Occipital lobe (tissue), 2 donors: ENCODE results near the gene THAP11. TPM values are rescaled to one million over a fixed set of nuclear protein-coding genes. Genes with fewer than 3 reads are reported as not detected.
"Not testable (repeated sequence)": the region's sequence is repeated elsewhere in the genome, so short reads cannot be mapped to it uniquely, and the experiment has no call there.

Experiments used
- DNase-seq: peaks from one replicate; lab custom pipeline; 2025; lab: John Stamatoyannopoulos, UW
- total RNA-seq: library from RNA; depleted of rRNA; stranded (reverse); fragments of >200 nt; gene quantifications from one replicate; pipeline ENCODE4 v1.2.3, GENCODE V29; 2014

THAP11 gene
- total RNA-seq, 1 donor from 2014 or later, result 25.3 TPM

DNA sequence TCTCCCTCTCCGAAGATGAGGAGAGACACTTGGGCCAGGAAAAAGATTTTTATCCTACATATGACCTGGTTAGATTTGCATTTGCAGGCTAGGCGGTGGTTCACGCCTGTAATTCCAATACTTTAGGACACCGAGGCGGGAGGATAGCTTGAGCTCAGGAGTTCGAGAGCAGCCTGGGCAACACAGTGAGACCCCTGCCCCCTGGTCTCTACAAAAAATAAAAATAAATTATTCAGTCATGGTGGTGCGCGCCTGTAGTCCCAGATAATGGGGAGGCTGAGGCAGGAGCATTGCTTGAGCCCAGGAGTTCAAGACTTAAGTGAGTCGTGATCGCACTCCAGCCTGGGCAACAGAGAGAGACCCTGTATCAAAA is 7.9 kb upstream of the THAP11 start:
- no peak for DNase-seq

DNA sequence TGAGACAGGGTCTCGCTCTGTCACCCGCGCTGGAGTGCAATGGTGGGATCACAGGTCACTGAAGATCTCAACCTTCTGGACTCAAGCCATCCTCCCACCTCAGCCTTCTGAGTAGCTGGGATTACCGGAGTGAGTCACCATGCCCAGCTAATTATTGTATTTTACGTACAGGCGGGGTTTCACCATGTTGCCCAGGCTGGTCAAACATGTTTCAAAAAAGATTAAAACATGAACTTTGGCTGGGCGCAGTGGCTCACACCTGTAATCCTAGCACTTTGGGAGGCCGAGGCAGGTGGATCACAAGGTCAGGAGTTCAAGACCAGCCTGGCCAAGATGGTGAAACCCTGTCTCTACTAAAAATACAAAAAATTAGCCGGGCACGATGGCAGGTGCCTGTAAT is 4.9 kb upstream of the THAP11 start:
- DNase-seq, result not testable (repeated sequence)

DNA sequence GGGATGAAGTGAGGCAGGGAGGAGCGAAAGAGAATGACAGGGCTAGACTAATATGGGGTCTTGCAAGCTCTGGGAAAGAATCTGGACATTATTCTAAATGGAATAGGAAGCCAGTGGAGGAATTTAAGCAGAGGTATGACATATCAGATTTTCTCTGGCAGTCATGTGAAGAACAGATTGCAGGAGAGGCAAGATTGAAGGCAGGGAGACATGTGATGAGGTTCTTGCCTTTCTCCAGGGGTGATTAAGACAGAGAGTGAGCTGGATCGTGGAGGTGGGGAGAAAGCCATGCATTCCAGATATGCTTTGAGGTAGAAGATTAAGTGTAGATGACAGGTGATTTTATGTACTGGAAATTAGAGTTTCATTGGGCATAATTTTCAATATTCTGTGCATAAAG is 4.3 kb upstream of the THAP11 start:
- DNase-seq, result no peak

DNA sequence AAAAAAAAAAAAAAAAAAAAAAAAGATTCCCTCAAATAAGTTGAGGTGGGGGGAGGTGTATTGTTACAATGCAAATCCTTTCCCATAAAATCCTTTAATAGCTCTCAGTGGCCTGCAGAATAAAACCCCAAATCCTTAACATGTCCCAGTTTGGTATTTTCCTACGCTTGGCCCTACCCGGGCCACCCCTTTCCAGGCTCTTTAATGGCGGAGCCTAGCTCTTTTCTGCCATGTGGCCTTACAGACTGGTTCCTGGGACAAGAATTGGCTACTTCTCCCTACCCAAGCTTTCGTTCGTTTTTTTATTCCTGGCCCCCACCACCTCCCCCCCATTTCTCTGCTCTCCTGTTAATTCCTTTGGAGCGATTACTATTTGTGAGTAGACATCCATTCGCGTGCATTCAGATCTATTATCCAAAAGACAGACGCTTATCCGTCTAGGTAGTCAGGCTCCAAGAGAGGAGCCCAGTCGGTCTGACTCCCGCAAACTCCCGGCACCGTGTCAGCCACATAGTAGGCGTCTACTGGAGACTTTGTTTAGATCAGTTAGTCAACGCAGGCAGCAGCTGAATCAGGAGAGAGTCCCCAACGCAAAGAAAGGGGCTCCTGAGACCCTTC is 813 bp upstream of the THAP11 start:
- DNase-seq, result no peak

DNA sequence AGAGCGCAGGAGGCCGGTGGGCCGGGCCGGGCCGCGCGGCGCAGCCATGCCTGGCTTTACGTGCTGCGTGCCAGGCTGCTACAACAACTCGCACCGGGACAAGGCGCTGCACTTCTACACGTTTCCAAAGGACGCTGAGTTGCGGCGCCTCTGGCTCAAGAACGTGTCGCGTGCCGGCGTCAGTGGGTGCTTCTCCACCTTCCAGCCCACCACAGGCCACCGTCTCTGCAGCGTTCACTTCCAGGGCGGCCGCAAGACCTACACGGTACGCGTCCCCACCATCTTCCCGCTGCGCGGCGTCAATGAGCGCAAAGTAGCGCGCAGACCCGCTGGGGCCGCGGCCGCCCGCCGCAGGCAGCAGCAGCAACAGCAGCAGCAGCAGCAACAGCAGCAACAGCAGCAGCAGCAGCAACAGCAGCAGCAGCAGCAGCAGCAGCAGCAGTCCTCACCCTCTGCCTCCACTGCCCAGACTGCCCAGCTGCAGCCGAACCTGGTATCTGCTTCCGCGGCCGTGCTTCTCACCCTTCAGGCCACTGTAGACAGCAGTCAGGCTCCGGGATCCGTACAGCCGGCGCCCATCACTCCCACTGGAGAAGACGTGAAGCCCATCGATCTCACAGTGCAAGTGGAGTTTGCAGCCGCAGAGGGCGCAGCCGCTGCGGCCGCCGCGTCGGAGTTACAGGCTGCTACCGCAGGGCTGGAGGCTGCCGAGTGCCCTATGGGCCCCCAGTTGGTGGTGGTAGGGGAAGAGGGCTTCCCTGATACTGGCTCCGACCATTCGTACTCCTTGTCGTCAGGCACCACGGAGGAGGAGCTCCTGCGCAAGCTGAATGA is 606 bp downstream of the THAP11 start:
- peak; percentile 70 for DNase-seq

DNA sequence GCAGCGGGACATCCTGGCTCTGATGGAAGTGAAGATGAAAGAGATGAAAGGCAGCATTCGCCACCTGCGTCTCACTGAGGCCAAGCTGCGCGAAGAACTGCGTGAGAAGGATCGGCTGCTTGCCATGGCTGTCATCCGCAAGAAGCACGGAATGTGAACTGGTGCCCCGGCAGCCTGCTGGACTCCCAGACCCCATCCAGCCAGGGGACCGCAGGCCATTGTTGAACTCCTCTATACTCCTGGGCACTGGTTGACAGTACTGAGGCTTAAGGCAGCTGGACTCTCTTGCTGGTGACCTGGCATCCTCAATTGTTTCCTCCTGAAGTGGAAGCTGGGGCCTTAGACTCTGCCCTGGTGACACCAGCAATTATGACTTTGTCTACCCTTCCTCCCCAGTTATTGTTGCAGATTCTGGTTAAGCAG is 1.2 kb downstream of the THAP11 start:
- DNase-seq, result no peak

DNA sequence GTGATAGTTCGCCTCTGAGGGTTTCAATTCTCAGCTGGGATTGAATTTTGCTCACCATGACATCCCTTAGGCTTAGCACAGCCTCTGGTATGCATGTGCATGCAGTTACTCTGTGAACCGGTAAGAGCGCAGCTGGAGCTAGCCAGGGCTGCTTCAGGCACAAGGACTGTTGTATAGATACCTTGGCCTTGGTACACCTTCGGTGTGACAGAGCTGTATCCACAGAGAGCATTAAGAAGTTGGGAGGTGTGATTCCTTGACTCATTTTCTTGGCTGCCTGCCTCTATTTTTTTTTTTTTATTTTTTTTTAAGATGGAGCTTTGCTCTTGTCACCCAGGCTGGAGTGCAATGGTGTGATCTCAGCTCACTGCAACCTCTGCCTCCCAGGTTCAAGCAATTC is 2.4 kb downstream of the THAP11 start:
- no peak for DNase-seq

DNA sequence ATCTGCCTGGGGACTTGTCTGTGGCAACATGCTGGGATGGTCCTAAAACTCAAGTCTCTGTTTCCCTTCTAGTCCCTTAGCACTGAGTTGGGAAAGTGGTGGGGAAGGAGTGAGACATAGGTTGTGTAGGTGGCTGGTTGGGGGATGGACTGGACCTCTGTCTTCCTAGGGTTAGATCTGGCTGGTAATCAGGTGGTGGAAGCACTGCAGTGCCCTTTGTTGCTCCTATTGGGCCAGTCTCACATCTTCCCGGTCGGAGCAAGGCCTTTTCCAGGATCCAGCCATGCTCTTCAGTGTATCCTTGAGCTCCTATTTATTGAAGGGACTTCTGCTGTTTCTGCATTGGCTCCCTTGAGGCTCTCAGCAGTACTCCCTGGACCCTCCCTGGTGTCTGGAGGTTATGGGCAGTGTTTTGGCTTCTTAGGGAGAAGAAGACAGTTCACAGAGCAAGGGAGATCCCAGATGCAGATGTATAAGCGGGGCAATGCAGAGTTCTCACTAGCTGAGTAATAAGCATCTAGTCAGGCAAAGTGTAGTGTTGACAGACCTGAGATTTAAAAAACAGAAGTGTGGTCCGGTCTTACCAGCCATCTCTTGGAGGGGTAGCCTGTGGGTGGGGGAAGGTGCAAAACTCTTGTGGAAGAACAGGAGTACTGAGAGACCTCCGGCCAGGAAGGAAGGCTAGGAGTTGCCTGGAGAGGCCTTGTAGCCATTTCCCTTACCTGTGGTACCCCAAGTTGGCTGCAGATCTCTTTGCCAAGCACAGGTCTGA is 3.4 kb downstream of the THAP11 start:
- DNase-seq, result no peak

DNA sequence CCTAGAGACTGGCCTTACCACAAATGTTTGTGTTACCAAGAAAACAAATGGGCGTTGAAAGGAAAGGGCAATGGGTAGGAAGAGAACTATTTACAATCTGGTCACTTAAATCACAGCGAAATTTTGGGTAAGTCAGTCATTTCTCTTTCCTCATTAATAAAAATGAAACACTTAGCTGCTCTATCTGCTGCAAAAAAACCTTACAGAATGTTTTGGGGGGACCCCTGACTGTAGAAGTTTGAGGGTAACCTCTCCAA is 3.9 kb downstream of the THAP11 start:
- DNase-seq, result no peak

DNA sequence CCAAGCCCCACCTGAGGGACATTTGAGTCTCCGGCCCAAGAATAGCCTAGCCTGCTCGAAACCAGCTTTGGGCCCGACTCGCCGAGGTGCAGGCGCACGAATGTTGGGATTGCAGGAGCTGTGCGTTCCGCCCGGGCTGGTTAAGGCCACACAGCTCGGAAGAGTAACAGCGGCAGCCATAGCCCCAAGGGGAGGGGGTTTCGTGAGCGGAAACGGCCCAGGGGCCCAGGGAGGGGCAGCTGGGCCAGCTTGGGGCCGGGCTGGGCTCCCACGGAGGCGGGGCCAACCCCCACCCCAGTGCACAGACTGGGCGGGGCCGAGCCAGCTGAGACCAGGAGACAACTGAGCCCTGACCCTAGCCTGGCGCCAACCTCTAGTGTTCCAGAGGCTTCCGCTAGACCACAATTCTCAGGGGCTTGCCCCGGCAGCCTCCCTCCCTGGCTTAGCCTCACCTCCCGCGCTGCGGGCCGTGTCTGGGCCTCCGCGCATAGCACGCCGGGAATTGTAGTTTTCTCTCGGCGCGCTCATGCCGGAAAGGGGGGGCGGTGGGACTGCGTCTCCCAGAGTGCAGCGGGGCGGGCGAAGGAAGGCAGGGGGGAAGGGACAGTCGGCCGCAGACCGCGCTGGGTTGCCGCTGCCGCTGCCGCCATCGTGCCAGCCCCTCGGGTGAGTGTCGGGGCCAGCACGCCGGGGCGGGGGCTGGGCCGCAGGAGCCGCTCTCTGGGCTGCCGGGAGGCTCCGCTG is 4.4 kb downstream of the THAP11 start, which contains the start of gene NUTF2:
Gene NUTF2 (plus strand): TSS at position 614 of the 744 bp plus-strand sequence. CDS start 18,198 bp downstream, outside the sequence.
- DNase-seq, result peak; percentile 91

DNA sequence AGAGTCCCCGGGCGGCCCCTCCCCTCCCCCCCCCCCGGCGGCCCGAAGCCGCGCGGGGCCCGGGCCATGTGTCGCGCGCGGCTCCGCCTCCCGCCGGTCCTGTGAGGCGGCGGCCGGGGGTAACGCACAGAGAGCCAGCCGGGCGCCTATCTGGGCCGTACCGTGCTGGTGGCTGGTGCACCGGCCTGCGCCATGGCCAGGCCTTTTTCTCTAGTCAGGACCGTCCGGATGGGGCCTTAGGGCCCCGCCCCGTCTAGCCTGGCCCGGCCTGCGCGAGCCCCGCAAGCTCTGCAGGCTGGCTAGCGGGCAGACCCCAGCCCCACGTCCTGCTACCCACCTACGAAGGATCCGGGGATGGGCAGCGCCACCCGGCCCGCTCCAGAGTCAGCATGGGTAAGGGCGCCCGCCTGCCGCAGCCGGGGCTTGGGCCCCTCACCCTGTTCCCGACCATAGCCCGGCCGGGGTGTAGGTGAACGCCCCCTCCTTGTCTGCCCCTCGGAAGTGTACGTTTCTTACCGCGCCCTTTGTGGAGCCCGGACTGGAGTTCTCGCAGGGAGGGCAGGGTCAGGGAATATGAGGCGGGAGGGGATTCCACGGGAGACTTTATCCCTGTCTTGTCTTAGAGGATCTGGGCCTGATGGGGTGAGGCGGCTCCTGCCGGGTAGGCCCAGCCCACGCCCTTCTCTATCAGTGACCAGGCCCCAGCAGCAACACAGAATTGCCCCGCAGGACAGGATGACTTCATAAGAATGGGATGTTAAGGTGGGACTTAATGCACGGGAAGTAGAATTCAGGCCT is 5.1 kb downstream of the THAP11 start, which contains the start of gene CENPT:
Gene CENPT (minus strand): TSS at position 630 of the 798 bp plus-strand sequence. CDS start 13,834 bp downstream, outside the sequence.
- no peak for DNase-seq

DNA sequence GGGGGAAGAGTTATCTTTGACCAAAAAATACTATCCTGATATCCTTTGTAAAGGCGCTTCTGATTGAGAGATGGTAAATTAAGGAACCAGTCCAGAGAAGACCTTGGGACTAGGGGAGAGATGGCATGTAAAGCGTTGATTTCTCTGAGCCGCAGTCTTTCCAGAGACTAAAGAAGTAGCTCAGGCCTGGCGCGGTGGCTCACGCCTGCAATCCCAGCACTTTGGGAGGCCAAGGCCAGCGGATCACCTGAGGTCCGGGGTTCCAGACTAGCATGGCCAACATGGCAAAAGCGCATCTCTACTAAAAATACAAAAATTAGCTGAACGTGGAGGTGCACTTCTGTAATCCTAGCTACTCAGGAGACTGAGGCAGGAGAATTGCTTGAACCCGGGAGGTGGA is 6.0 kb downstream of the THAP11 start:
- DNase-seq, result no peak

DNA sequence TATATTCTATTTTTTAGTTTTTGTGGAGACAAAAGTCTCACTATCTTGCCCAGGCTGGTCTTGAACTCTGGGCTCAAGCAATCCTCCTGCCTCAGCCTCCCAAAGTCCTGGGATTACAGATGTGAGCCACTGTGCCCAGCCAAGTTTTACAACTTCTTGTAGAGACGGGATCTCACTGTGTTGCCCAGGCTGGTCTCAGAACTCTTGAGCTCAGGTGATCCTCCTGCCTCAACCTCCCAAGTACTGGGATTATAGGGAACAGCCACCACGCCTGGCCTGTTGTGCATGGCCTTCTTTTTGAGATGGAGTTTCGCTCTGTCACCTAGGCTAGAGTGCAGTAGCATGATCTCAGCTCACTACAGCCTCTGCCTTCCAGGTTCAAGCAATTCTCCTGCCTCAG is 11.6 kb downstream of the THAP11 start:
- no peak for DNase-seq

DNA sequence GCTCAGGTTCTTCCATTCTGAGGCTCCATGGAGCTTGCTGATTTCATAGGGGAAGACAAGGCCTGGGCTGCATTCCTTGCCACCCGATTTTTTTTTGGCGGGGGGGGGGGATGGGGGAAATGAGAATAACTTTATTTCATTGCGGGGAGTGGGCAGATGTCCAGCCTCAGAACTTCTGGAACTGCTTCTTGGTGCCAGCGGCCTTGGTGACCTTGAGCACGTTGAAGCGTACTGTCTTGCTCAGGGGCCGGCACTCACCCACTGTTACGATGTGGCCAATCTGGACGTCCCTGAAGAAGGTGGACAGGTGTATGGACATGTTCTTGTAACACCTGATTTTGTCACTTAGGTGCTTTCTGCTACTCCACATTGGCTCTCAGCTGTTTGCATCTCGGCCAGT is 13.7 kb downstream of the THAP11 start:
- DNase-seq, result no peak

DNA sequence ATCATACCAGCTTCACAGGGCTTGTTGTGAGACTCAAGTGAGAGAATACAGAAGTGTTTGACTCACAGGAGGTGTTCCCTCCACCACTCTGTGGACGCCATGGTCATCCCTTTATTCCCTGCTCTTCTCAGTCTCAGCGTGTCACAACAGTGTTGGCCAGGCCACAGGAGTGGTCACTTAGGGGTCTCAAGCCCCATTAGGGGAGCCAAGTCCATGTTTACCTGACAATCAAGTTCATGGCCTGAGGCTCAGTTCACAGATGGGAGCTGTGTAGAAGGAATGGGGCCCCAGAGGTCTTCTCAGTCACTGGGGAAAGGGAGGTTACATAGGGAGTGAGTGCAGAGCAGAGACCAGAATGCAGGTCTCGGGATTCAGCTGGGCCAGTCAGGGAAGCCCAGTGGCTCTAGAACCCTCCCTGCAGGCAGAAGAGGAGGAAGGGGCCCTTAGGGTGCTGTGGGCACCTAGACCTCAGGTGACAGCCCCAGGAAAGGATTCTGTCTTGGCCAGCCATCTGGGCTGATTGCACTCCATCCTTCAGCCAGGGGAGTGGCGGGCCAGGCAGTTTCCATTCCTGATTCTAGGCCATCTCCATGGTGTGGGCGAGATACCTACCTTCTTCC is 14.9 kb downstream of the THAP11 start:
- no peak for DNase-seq

DNA sequence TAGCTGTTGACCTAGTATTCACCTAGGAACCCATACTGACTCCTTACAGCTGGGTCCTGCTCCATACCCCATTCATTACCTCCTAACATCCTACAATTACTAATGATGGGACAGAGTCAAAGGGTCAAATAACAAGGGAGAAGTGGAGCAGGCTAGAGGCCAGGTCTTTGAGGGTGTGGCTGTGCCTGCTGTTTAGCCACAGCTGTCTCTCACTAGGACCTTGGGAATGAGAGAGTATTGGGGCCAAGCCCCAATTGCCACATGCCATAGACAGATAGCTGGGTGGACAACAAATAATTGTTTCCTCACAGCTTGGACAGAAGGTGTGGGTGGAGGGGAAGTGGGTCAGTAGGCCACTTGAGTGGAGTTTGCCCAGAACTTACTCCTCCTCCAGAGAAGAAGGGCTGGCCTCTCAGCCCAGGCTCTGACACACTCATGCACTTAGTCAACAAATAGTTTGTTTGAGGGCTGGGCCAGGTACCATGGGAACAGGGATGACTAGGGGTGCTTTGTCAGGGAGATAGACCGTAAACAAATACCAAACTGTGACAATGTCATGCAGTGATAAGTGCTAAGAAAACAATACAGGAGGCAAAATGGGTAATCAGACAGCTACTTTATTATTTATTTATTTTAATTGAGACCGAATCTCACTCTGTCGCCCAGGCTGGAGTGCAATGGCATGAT is 15.6 kb downstream of the THAP11 start:
- no peak for DNase-seq

DNA sequence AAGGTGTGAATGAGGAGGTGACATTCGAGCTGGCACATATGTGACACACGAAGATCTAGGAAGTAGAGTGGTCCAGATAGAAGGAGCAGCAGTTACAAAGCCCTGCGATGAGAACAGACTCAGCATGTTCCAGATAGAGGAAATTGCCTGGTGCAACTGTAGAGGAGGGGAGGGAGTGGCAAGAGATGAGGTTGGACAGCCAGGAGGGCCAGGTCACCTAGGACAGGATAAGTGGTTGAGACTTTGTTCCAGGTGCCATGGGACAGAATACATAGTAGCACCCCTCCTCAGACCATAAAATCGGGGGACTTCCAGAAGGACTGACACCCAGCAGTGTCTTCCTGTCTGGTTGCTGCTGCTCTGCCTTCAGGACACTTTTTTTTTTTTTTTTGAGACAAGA is 16.4 kb downstream of the THAP11 start:
- no peak for DNase-seq

DNA sequence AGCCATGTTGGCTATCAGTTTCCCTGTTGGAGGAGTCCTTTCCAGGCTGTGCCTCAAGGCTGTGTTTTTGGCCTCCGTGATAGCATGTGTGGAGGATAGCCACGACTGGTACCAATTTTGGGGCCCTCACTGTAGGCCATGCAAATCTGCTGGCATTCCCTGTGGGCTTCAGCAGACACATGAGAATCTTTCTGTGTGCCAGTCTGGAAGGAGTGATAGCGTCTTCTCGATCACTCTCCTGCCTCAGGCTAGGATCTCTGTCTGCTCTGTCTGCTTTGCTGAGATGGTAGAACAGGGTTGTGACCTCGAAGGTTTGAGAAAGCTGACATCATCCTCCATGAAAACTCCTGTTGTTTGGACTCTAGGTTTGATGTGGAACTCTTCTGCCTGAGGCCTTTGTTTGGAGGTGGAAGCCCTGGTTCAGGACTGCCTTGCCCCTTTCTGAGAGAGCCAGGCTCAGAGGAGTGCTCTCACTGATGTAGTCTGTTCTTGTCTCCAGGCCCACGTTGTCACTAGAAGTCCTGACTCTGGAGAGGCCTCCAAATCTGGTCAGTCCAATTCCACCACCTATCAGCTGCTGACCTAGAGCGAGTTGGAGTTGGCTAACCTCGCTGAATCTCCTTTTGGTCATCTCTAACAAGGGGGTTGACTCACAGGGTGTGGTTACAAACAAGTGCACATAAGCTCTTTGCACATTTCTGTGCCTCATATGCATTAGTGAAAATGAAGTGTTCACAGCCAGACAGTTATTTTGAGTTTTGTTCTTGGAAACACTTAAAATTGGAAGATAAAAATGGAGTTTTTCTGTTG is 18.7 kb downstream of the THAP11 start:
- DNase-seq, result no peak

DNA sequence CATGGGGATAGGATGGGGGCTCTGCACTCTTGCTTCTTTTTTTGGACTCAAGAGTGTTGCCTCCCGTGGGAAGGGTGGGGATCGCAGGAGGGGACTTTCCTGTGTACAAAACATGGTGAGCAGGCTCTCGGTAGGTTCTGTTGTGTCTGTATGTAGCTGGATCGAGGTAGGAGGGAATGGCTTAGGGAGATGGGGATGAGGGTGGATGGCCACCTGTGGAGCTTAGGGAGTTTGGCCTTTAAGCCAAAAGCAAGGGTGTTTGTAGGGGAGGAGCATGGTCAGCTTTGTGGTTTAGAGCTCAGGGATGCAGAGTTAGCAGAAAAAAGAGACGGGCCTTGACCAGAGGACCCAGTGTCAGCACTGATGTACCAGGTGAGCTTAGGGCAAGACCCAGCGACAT is 19.8 kb downstream of the THAP11 start:
- no peak for DNase-seq
